Endothelial cell of umbilical vein (primary cell): Measurements from ENCODE around the gene PRKD1. TPM values are rescaled to one million over a fixed set of nuclear protein-coding genes. Genes with fewer than 3 reads are reported as not detected.

Experiments used
- BruUV-seq: library from RNA; stranded (reverse); fragments of 400-500 nt; replicated peaks from 2 replicates; lab custom pipeline; 2021; lab: Mats Ljungman, UMichigan
- CTCF ChIA-PET: fragments of 300-600, 350-600 bp; sonication (Branson Sonifier 250); formaldehyde crosslinking; loops from one replicate; lab custom pipeline; 2021; ENCODE audit warnings: antibody characterized with exemption, inconsistent platforms; lab: Charles Lee
- POLR2A ChIA-PET: fragments of 300-600, 350-600 bp; sonication (Branson Sonifier 250); formaldehyde crosslinking; loops from one replicate; lab custom pipeline; 2021; ENCODE audit warnings: antibody characterized with exemption, inconsistent platforms; lab: Charles Lee
- DNase-seq: peaks from one replicate; pipeline ENCODE4 v3.0.0-alpha.2; 2011; ENCODE audit warnings: low read depth, low spot score
- FAIRE-seq: peaks from 2 replicates; lab custom pipeline; 2011; peaks lifted over from hg19 to GRCh38; lab: Jason Lieb, UNC
- H2AFZ ChIP-seq: 2 replicates; pipeline ENCODE4 v1.6.0; 2012; ENCODE audit warnings: low read depth, low read length, control low read depth, inconsistent platforms
- H3K27ac ChIP-seq: 2 replicates; pipeline ENCODE4 v1.5.1; 2011; ENCODE audit warnings: low read depth, mild to moderate bottlenecking, control low read depth, low read length, moderate library complexity; ENCODE audit not compliant: insufficient read depth
- H3K27me3 ChIP-seq, 2 experiments: 2 replicates each; pipeline versions ENCODE4 v1.6.0 to v1.6.1; 2011; ENCODE audit warnings: low read length in 2 of 2, mixed read lengths in 1 of 2; ENCODE audit not compliant: control insufficient read depth in 2 of 2, insufficient read depth in 2 of 2
- H3K36me3 ChIP-seq, 2 experiments: 2 replicates in 1 of 2; 3 replicates in 1 of 2; pipeline ENCODE4 v1.5.1; 2011; ENCODE audit warnings: low read length in 2 of 2, mild to moderate bottlenecking in 1 of 2, moderate library complexity in 1 of 2; ENCODE audit not compliant: control insufficient read depth in 2 of 2, insufficient read depth in 2 of 2; ENCODE audit errors: extremely low read depth in 1 of 2
- H3K4me1 ChIP-seq: 3 replicates; pipeline ENCODE4 v1.5.1; 2011; ENCODE audit warnings: mild to moderate bottlenecking, low read length; ENCODE audit not compliant: control insufficient read depth, insufficient read depth; ENCODE audit errors: extremely low read depth
- H3K4me2 ChIP-seq: 2 replicates; pipeline ENCODE4 v1.6.1; 2011; ENCODE audit warnings: low read length, control low read depth, mixed read lengths; ENCODE audit not compliant: insufficient read depth
- H3K4me3 ChIP-seq, 3 experiments: fragments of 200-600 bp in 1 of 3; sonication (generic), shearing (Covaris generic) in 1 of 3; replicated peaks in 1 of 3; 2 replicates each; pipeline ENCODE4 v1.5.1; 2011 to 2016; ENCODE audit warnings: control low read depth in 3 of 3, low read length in 3 of 3, mild to moderate bottlenecking in 2 of 3, inconsistent platforms in 1 of 3, low read depth in 1 of 3, moderate library complexity in 1 of 3; ENCODE audit not compliant: insufficient read depth in 1 of 3
- H3K79me2 ChIP-seq: 2 replicates; pipeline ENCODE4 v1.6.0; 2012; ENCODE audit warnings: low read length, inconsistent platforms; ENCODE audit not compliant: control insufficient read depth, insufficient read depth
- H3K9ac ChIP-seq: replicated peaks from 2 replicates; pipeline ENCODE3; 2011; ENCODE audit warnings: low read length, control low read depth; ENCODE audit not compliant: insufficient read depth; ENCODE audit errors: extremely low read depth
- H3K9me1 ChIP-seq: replicated peaks from 3 replicates; pipeline ENCODE4 v1.6.0; 2011; ENCODE audit warnings: mild to moderate bottlenecking, low read length; ENCODE audit not compliant: control insufficient read depth, insufficient read depth; ENCODE audit errors: extremely low read depth
- H3K9me3 ChIP-seq: replicated peaks from 2 replicates; pipeline ENCODE4 v1.5.1; 2012; ENCODE audit warnings: low read length, inconsistent platforms; ENCODE audit not compliant: control insufficient read depth, insufficient read depth
- H4K20me1 ChIP-seq: replicated peaks from 2 replicates; pipeline ENCODE3; 2011; ENCODE audit warnings: mild to moderate bottlenecking, low read length; ENCODE audit not compliant: control insufficient read depth, insufficient read depth; ENCODE audit errors: extremely low read depth
- EZH2 ChIP-seq: IDR thresholded peaks from 2 replicates; pipeline ENCODE4 v1.6.1; 2012; ENCODE audit warnings: borderline replicate concordance, low read depth, mild to moderate bottlenecking, moderate library complexity, low read length, inconsistent platforms; ENCODE audit not compliant: severe bottlenecking
- FOS ChIP-seq: IDR thresholded peaks from 2 replicates; pipeline ENCODE4 v1.6.1; 2011; ENCODE audit warnings: mild to moderate bottlenecking, low read length, moderate library complexity, borderline replicate concordance; ENCODE audit not compliant: insufficient read depth
- GATA2 ChIP-seq: IDR thresholded peaks from 2 replicates; pipeline ENCODE4 v1.7.0; 2011; ENCODE audit warnings: low read depth, mild to moderate bottlenecking, moderate library complexity, mixed read lengths, low read length; ENCODE audit not compliant: insufficient read length, insufficient read depth
- JUN ChIP-seq: IDR thresholded peaks from 2 replicates; pipeline ENCODE4 v1.6.1; 2011; ENCODE audit warnings: borderline replicate concordance, low read depth; ENCODE audit not compliant: insufficient read length, insufficient read depth
- MYC ChIP-seq: IDR thresholded peaks from one replicate; pipeline ENCODE4 v1.6.1; 2011; ENCODE audit warnings: mild to moderate bottlenecking, low read depth, low read length
- POLR2A ChIP-seq: IDR thresholded peaks from 2 replicates; pipeline ENCODE4 v1.6.1; 2012; ENCODE audit warnings: low read depth, mild to moderate bottlenecking, control low read depth, low read length
- POLR2AphosphoS5 ChIP-seq: IDR thresholded peaks from 2 replicates; pipeline ENCODE4 v1.6.1; 2012; ENCODE audit warnings: low read depth, mild to moderate bottlenecking, control low read depth, low read length, moderate library complexity; ENCODE audit not compliant: insufficient read depth
- dilution Hi-C: fragments of 300-500 bp; cut with MboI; formaldehyde crosslinking; loops from one replicate; pipeline ENCODE4 v1.15.0; 2019; ENCODE audit warnings: low sequenced_read_pairs; ENCODE audit not compliant: extremely low pct_ligation_motif_present
- intact Hi-C: fragments of 100-400 bp; cut with micrococcal nuclease; formaldehyde crosslinking; loops from one replicate; pipeline ENCODE4 v1.10.0; 2022
- polyA plus RNA-seq, 4 experiments: library from polyadenylated mRNA; depleted of rRNA in 3 of 4; stranded (reverse) in 3 of 4; unstranded in 1 of 4; fragments of >200 nt; gene quantifications; 2 replicates each; pipeline versions ENCODE4 v1.2.1 to v1.2.3, GENCODE V29; 2011 to 2012; ENCODE audit warnings: missing spikeins in 1 of 4
- total RNA-seq: library from RNA; stranded (reverse); gene quantifications from 2 replicates; pipeline ENCODE4 v1.2.3, GENCODE V29; 2021
- TF ChIP-seq, protein P1 (sequence below), 2 donors: IDR thresholded peaks; 1 replicate in 1 of 2; 2 replicates in 1 of 2; pipeline ENCODE4 v1.5.1; 2011; ENCODE audit warnings: low read length in 2 of 2, mild to moderate bottlenecking in 2 of 2, moderate library complexity in 2 of 2, control low read depth in 1 of 2, inconsistent platforms in 1 of 2, low read depth in 1 of 2; ENCODE audit not compliant: insufficient read depth in 1 of 2; ENCODE audit errors: extremely low read depth in 1 of 2
- TF ChIP-seq, protein P2 (sequence below): IDR thresholded peaks from 2 replicates; pipeline ENCODE4 v1.6.1; 2011; ENCODE audit not compliant: insufficient read depth, insufficient read length

The PRKD1 gene
- total and polyA plus RNA-seq, 2 donors (not counting 3 experiments of a cell fraction or from before 2014, with no cell fraction given), result 3.9 to 10.9 TPM

DNA sequence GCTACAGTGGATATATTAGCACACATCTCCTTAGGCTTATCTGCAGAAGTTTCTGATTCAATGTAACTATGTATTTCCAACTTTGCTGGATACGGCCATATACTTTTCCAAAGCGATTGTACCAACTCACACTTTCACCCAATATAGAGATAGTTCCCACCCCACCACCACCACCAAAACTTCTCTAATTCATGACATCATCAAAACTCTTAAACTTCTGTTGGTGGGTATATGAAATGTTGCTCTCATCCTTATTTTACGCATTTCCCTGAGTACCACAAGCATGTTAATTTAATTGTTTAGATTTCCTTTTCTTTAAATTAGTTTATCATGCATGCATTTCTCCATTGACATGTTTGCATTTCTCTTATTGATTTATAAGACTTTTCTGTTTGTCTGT is 95.6 kb downstream of the PRKD1 start:
- H3K9me3 ChIP-seq, result no peaks in the 10 kb centered on the region
- intact Hi-C loops, result no loop called here
- ChIA-PET CTCF (no interaction called here), POLR2A (no interaction called here)
- no TSS peak for BruUV-seq
- H3K4me2 ChIP-seq, result no peak overlapping the region
- H3K27ac ChIP-seq, result no peak overlapping the region
- H3K4me3 ChIP-seq, result no peak overlapping the region
- no peaks in the 10 kb centered on the region for H3K27me3 ChIP-seq
- dilution Hi-C loops, result no loop called here
- H4K20me1 ChIP-seq, result no peaks in the 10 kb centered on the region
- no peak for DNase-seq
- no peaks in the 10 kb centered on the region for H3K36me3 ChIP-seq
- H3K79me2 ChIP-seq, result no peaks in the 10 kb centered on the region
- TF ChIP-seq MYC, result no peak
- no peak for TF ChIP-seq FOS
- no peak for TF ChIP-seq JUN
- no peak for TF ChIP-seq EZH2
- TF ChIP-seq, protein P1, sequence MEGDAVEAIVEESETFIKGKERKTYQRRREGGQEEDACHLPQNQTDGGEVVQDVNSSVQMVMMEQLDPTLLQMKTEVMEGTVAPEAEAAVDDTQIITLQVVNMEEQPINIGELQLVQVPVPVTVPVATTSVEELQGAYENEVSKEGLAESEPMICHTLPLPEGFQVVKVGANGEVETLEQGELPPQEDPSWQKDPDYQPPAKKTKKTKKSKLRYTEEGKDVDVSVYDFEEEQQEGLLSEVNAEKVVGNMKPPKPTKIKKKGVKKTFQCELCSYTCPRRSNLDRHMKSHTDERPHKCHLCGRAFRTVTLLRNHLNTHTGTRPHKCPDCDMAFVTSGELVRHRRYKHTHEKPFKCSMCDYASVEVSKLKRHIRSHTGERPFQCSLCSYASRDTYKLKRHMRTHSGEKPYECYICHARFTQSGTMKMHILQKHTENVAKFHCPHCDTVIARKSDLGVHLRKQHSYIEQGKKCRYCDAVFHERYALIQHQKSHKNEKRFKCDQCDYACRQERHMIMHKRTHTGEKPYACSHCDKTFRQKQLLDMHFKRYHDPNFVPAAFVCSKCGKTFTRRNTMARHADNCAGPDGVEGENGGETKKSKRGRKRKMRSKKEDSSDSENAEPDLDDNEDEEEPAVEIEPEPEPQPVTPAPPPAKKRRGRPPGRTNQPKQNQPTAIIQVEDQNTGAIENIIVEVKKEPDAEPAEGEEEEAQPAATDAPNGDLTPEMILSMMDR (IDR thresholded peaks at IDR 0.05; ENCODE audit: extremely low read depth in 1 of 2, insufficient read depth in 1 of 2, low read depth in 1 of 2, low read length in 2 of 2), result no peak
- TF ChIP-seq, protein P2, sequence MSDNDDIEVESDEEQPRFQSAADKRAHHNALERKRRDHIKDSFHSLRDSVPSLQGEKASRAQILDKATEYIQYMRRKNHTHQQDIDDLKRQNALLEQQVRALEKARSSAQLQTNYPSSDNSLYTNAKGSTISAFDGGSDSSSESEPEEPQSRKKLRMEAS, result no peak
- no peak for TF ChIP-seq POLR2A
- no peak for TF ChIP-seq POLR2AphosphoS5
- TF ChIP-seq GATA2, result no peak
- no peaks in the 10 kb centered on the region for H3K9me1 ChIP-seq
- no peak overlapping the region for H2AFZ ChIP-seq
- no peak for FAIRE-seq
- H3K4me1 ChIP-seq, result no peaks in the 10 kb centered on the region
- no peak overlapping the region for H3K9ac ChIP-seq
